ENCODE data around the gene CROCC2. TPM values are rescaled to one million over a fixed set of nuclear protein-coding genes. Genes with fewer than 3 reads are reported as not detected.

CROCC2 gene
- total and polyA plus RNA-seq, 2 donors (not counting 1 experiment from before 2014, with no cell fraction given): not detected

- 88% methylated on average over 26 of the region's 29 CpGs for WGBS (ENCODE audit: insufficient coverage)
- Histone ChIP-seq H3K4me2 (replicated peaks; ENCODE audit: low read depth, low read length, poor library complexity, severe bottlenecking) (no peak overlapping the region), H3K27ac (ENCODE audit: low read length in 2 of 2) (no peak overlapping the region), H4K20me1 (ENCODE audit: control insufficient read depth, insufficient read depth, low read length, poor library complexity, severe bottlenecking) (no peaks in the 10 kb centered on the region), H3K4me1 (ENCODE audit: control insufficient read depth in 2 of 2, insufficient read depth in 2 of 2, low read length in 2 of 2) (no peaks in the 10 kb centered on the region), H2AFZ (ENCODE audit: insufficient read depth, low read depth, low read length, poor library complexity, severe bottlenecking) (no peak overlapping the region), H3K4me3 (ENCODE audit: control extremely low read depth in 1 of 5, extremely low read depth in 1 of 5, insufficient read depth in 1 of 5, low read depth in 2 of 5, low read length in 4 of 5) (no peak overlapping the region), H3K27me3 (replicated peaks in 1 of 4; ENCODE audit: control extremely low read depth in 1 of 4, control insufficient read depth in 3 of 4, insufficient read depth in 4 of 4, low read length in 3 of 4) (peaks cover 0 to 10% (median 0%) of the 10 kb centered on the region in 4 experiments), H3K79me2 (ENCODE audit: control insufficient read depth, insufficient read depth, low read length) (no peaks in the 10 kb centered on the region), H3K9me3 (ENCODE audit: control extremely low read depth in 1 of 3, control insufficient read depth in 2 of 3, insufficient read depth in 1 of 3, low read length in 2 of 3) (no peaks in the 10 kb centered on the region), H3K36me3 (replicated peaks in 1 of 2; ENCODE audit: control extremely low read depth in 1 of 2, control insufficient read depth in 1 of 2, extremely low read depth in 1 of 2, insufficient read depth in 2 of 2, low read length in 1 of 2) (no peaks in the 10 kb centered on the region), H3K9ac (ENCODE audit: low read length) (no peak overlapping the region)
- Mint-ChIP-seq H3K27me3 (no peaks in the 10 kb centered on the region), H3K27ac (no peak overlapping the region), H3K9me3 (ENCODE audit: insufficient read depth) (no peaks in the 10 kb centered on the region), H3K4me1 (no peaks in the 10 kb centered on the region), H3K4me3 (no peak overlapping the region)
- CTCF ChIA-PET: no interaction called here
- TF ChIP-seq EZH2 (IDR thresholded peaks at IDR 0.05; ENCODE audit: borderline replicate concordance, insufficient read depth, low read depth, low read length, poor library complexity, severe bottlenecking) (no peak), CTCF (IDR thresholded peaks at IDR 0.05) (no peak)
- no peak for ATAC-seq (ENCODE audit: low read depth)
- no peak for DNase-seq
- intact Hi-C loops (cut with micrococcal nuclease): no loop called here
- POLR2A ChIA-PET: no interaction called here
Observed at GRCh38 chr2:240962300-240963064, 56.3 kb downstream of the CROCC2 start.

- Mint-ChIP-seq H3K27ac (no peak overlapping the region), H3K4me1 (no peaks in the 10 kb centered on the region), H3K27me3 (no peaks in the 10 kb centered on the region), H3K4me3 (no peak overlapping the region), H3K9me3 (ENCODE audit: insufficient read depth) (no peaks in the 10 kb centered on the region)
- Histone ChIP-seq H3K79me2 (ENCODE audit: control insufficient read depth, insufficient read depth, low read length) (no peaks in the 10 kb centered on the region), H4K20me1 (ENCODE audit: control insufficient read depth, insufficient read depth, low read length, poor library complexity, severe bottlenecking) (no peaks in the 10 kb centered on the region), H3K9me3 (ENCODE audit: control extremely low read depth in 1 of 3, control insufficient read depth in 2 of 3, insufficient read depth in 1 of 3, low read length in 2 of 3) (no peaks in the 10 kb centered on the region), H3K27me3 (replicated peaks in 1 of 4; ENCODE audit: control extremely low read depth in 1 of 4, control insufficient read depth in 3 of 4, insufficient read depth in 4 of 4, low read length in 3 of 4) (peaks cover 0 to 7% (median 0%) of the 10 kb centered on the region in 4 experiments), H2AFZ (ENCODE audit: insufficient read depth, low read depth, low read length, poor library complexity, severe bottlenecking) (no peak overlapping the region), H3K9ac (ENCODE audit: low read length) (no peak overlapping the region), H3K27ac (ENCODE audit: low read length in 2 of 2) (no peak overlapping the region), H3K4me2 (replicated peaks; ENCODE audit: low read depth, low read length, poor library complexity, severe bottlenecking) (no peak overlapping the region), H3K36me3 (replicated peaks in 1 of 2; ENCODE audit: control extremely low read depth in 1 of 2, control insufficient read depth in 1 of 2, extremely low read depth in 1 of 2, insufficient read depth in 2 of 2, low read length in 1 of 2) (no peaks in the 10 kb centered on the region), H3K4me3 (ENCODE audit: control extremely low read depth in 1 of 5, extremely low read depth in 1 of 5, insufficient read depth in 1 of 5, low read depth in 2 of 5, low read length in 4 of 5) (no peak overlapping the region), H3K4me1 (ENCODE audit: control insufficient read depth in 2 of 2, insufficient read depth in 2 of 2, low read length in 2 of 2) (no peaks in the 10 kb centered on the region)
- TF ChIP-seq CTCF (IDR thresholded peaks at IDR 0.05) (no peak), EZH2 (IDR thresholded peaks at IDR 0.05; ENCODE audit: borderline replicate concordance, insufficient read depth, low read depth, low read length, poor library complexity, severe bottlenecking) (no peak)
- WGBS (ENCODE audit: insufficient coverage): 95% methylated on average over 33 of the region's 33 CpGs
- no peak for ATAC-seq (ENCODE audit: low read depth)
- CTCF ChIA-PET: interaction anchor here (0.6 kb wide), 1 partner anchor 97 kb away, joined by 3 read pairs; no protein-coding TSS in a partner anchor
- intact Hi-C loops (cut with micrococcal nuclease): no loop called here
- POLR2A ChIA-PET: no interaction called here
- DNase-seq: no peak
Observed at GRCh38 chr2:240963065-240963867, 57.1 kb downstream of the CROCC2 start.

Data from B cell (primary cell).